ENCODE results near the gene SLC35F2.

GRCh38 chr11:107844041-107844440 lies 14.5 kb downstream of the SLC35F2 start:
- TF ChIP-seq CTCF (IDR thresholded peaks at IDR 0.05; ENCODE audit: poor library complexity, severe bottlenecking) (no peak), POLR2AphosphoS5 (IDR thresholded peaks at IDR 0.05) (no peak), EZH2 (IDR thresholded peaks at IDR 0.05; ENCODE audit: borderline replicate concordance, insufficient read depth, low read length, poor library complexity, severe bottlenecking) (no peak), MXI1 (conservative IDR thresholded peaks at IDR 0.05; ENCODE audit: poor library complexity, severe bottlenecking) (no peak), TAF1 (IDR thresholded peaks at IDR 0.05; ENCODE audit: low read depth) (no peak), EP300 (conservative IDR thresholded peaks at IDR 0.05; ENCODE audit: poor library complexity, severe bottlenecking) (no peak)
